ENCODE measurements around the gene ISX. TPM values are rescaled to one million over a fixed set of nuclear protein-coding genes. Genes with fewer than 3 reads are reported as not detected.

Gene ISX
- total and polyA plus RNA-seq, 9 of the 15 experiments (the other 6 are each of a cell fraction or from before 2014, with no cell fraction given): 0.03 to 0.36 (median 0.07) TPM

- TF ChIP-seq ZBTB11 (CRISPR knock-in tag; IDR thresholded peaks at IDR 0.05) (peak in 2 of 3 experiments; percentile 70 to 91; a peak in 4 of 6 replicates), TEAD2 (tag; IDR thresholded peaks at IDR 0.05) (no peak), ZNF512 (tag; IDR thresholded peaks at IDR 0.05) (no peak), ATF1 (CRISPR knock-in tag; IDR thresholded peaks at IDR 0.05) (no peak), ATF1 (tag; IDR thresholded peaks at IDR 0.05) (no peak), GABPA (tag; conservative IDR thresholded peaks at IDR 0.05; ENCODE audit: low read depth) (peak; percentile 56)
Measured at GRCh38 chr22:35018995-35019394, 47.0 kb upstream of the ISX start (continued).
